Stimulated activated CD8-positive, alpha-beta memory T cell treated with anti-CD3 and anti-CD28 coated beads, Interleukin-4, amount 100 ng/mL, for 48 hours (primary cell): ENCODE results near the gene SLC35G6.

Experiments used
- DNase-seq: peaks from one replicate; pipeline ENCODE4 v3.0.0-alpha.2; 2020

The SLC35G6 gene

GRCh38 chr17:7508145-7508544, 26.9 kb downstream of the SLC35G6 start:
- no peak for DNase-seq

- no peak for DNase-seq
These were observed 27.6 kb downstream of the SLC35G6 start for GRCh38 chr17:7508846-7509245.

GRCh38 chr17:7509937-7510336, 28.7 kb downstream of the SLC35G6 start:
- no peak for DNase-seq

GRCh38 chr17:7511108-7511507, 29.9 kb downstream of the SLC35G6 start:
- no peak for DNase-seq

- DNase-seq = no peak
These were observed 30.9 kb downstream of the SLC35G6 start for GRCh38 chr17:7512105-7512504.

GRCh38 chr17:7512824-7513540, 31.7 kb downstream of the SLC35G6 start:
- DNase-seq = no peak

- no peak for DNase-seq
These were observed 32.7 kb downstream of the SLC35G6 start for GRCh38 chr17:7513850-7514419.

- no peak for DNase-seq
These were observed 34.8 kb downstream of the SLC35G6 start for GRCh38 chr17:7515911-7516610.

GRCh38 chr17:7523033-7523432, 41.8 kb downstream of the SLC35G6 start:
- DNase-seq = peak; percentile 72

- no peak for DNase-seq
These were observed 47.6 kb downstream of the SLC35G6 start for GRCh38 chr17:7528842-7529241.

- no peak for DNase-seq
These were observed 49.0 kb downstream of the SLC35G6 start for GRCh38 chr17:7530023-7530900.
